Keratinocyte (primary cell): ENCODE data around the gene TMEM240. TPM values are rescaled to one million over a fixed set of nuclear protein-coding genes. Genes with fewer than 3 reads are reported as not detected.

Source experiments
- DNase-seq: peaks from one replicate; pipeline ENCODE4 v3.0.0-alpha.2; 2011; ENCODE audit warnings: low read depth, missing footprints, low spot score
- FAIRE-seq: peaks from 2 replicates; lab custom pipeline; 2011; peaks lifted over from hg19 to GRCh38; lab: Jason Lieb, UNC
- H2AFZ ChIP-seq: 2 replicates; pipeline ENCODE4 v1.6.0; 2012; ENCODE audit warnings: low read length, control low read depth, inconsistent platforms; ENCODE audit not compliant: control insufficient read depth
- H3K27ac ChIP-seq: 2 replicates; pipeline ENCODE4 v1.5.1; 2011; ENCODE audit warnings: low read length; ENCODE audit not compliant: control insufficient read depth, insufficient read depth
- H3K27me3 ChIP-seq: 3 replicates; pipeline ENCODE4 v1.6.0; 2011; ENCODE audit warnings: low read length; ENCODE audit not compliant: control insufficient read depth, insufficient read depth; ENCODE audit errors: extremely low read depth
- H3K36me3 ChIP-seq, 2 experiments: 2 replicates in 1 of 2; 3 replicates in 1 of 2; pipeline ENCODE4 v1.5.1; 2011; ENCODE audit warnings: low read length in 2 of 2, mild to moderate bottlenecking in 1 of 2; ENCODE audit not compliant: control insufficient read depth in 2 of 2, insufficient read depth in 2 of 2; ENCODE audit errors: extremely low read depth in 1 of 2
- H3K4me1 ChIP-seq: 3 replicates; pipeline ENCODE4 v1.5.1; 2011; ENCODE audit warnings: low read length; ENCODE audit not compliant: control insufficient read depth, insufficient read depth; ENCODE audit errors: extremely low read depth
- H3K4me2 ChIP-seq: 3 replicates; pipeline ENCODE4 v1.6.0; 2011; ENCODE audit warnings: low read depth, low read length; ENCODE audit not compliant: control insufficient read depth, insufficient read depth; ENCODE audit errors: extremely low read depth
- H3K4me3 ChIP-seq, 3 experiments: fragments of 200-600 bp in 1 of 3; sonication (generic) in 1 of 3; 2 replicates in 2 of 3; 3 replicates in 1 of 3; pipeline ENCODE4 v1.5.1; 2011 to 2016; ENCODE audit warnings: low read length in 3 of 3, mild to moderate bottlenecking in 3 of 3, control low read depth in 2 of 3, inconsistent platforms in 1 of 3, low read depth in 1 of 3, mixed read lengths in 1 of 3, mixed run types in 1 of 3, moderate library complexity in 1 of 3; ENCODE audit not compliant: control insufficient read depth in 2 of 3, insufficient read depth in 2 of 3; ENCODE audit errors: extremely low read depth in 1 of 3
- H3K79me2 ChIP-seq: 2 replicates; pipeline ENCODE4 v1.6.0; 2012; ENCODE audit warnings: low read length; ENCODE audit not compliant: control insufficient read depth, insufficient read depth
- H3K9ac ChIP-seq: 3 replicates; pipeline ENCODE4 v1.6.0; 2011; ENCODE audit warnings: low read length; ENCODE audit not compliant: control insufficient read depth, insufficient read depth; ENCODE audit errors: extremely low read depth
- H3K9me1 ChIP-seq: 3 replicates; pipeline ENCODE4 v1.6.0; 2011; ENCODE audit warnings: low read length; ENCODE audit not compliant: control insufficient read depth, insufficient read depth; ENCODE audit errors: extremely low read depth
- H3K9me3 ChIP-seq: 2 replicates; pipeline ENCODE4 v1.5.1; 2012; ENCODE audit warnings: low read depth, low read length; ENCODE audit not compliant: control insufficient read depth
- H4K20me1 ChIP-seq: 3 replicates; pipeline ENCODE4 v1.6.0; 2011; ENCODE audit warnings: low read length; ENCODE audit not compliant: control insufficient read depth, insufficient read depth; ENCODE audit errors: extremely low read depth
- CTCF ChIP-seq, 3 experiments: IDR thresholded peaks in 1 of 3; conservative IDR thresholded peaks in 1 of 3; optimal IDR thresholded peaks in 1 of 3; 2 replicates in 2 of 3; 3 replicates in 1 of 3; pipeline versions ENCODE3 to v1.5.1; 2011; ENCODE audit warnings: low read length in 3 of 3, mild to moderate bottlenecking in 3 of 3, moderate library complexity in 2 of 3, control low read depth in 1 of 3, inconsistent platforms in 1 of 3; ENCODE audit not compliant: insufficient read depth in 2 of 3; ENCODE audit errors: extremely low read depth in 1 of 3
- EZH2 ChIP-seq: IDR thresholded peaks from one replicate; pipeline ENCODE4 v1.6.1; 2012; ENCODE audit warnings: inconsistent platforms, mild to moderate bottlenecking, low read length, moderate library complexity
- dilution Hi-C: fragments of 300-500 bp; cut with MboI; formaldehyde crosslinking; loops from one replicate; pipeline ENCODE4 v1.7.0; 2020; ENCODE audit warnings: low sequenced_read_pairs; ENCODE audit not compliant: extremely low pct_ligation_motif_present
- polyA plus RNA-seq, 5 experiments: library from polyadenylated mRNA; depleted of rRNA in 3 of 5; stranded (reverse) in 3 of 5; stranded (forward) in 1 of 5; unstranded in 1 of 5; fragments of >200 nt; gene quantifications; 1 replicate in 1 of 5; 2 replicates in 3 of 5; 3 replicates in 1 of 5; pipeline versions ENCODE4 v1.2.1 to v1.2.3, GENCODE V29; 2011 to 2012; ENCODE audit warnings: missing spikeins in 2 of 5, low read depth in 1 of 5, low replicate concordance in 1 of 5

The TMEM240 gene
- polyA plus RNA-seq, 1 donor (not counting 4 experiments of a cell fraction or from before 2014, with no cell fraction given) = 0.12 TPM

GRCh38 chr1:1550591-1551432 is 10.4 kb upstream of the TMEM240 start:
- FAIRE-seq (no peak), DNase-seq (no peak)
- no peak overlapping the region for H3K27ac ChIP-seq
- dilution Hi-C loops = no loop called here
- H4K20me1 ChIP-seq = peaks cover 14% of the 10 kb centered on the region
- no peak overlapping the region for H3K9ac ChIP-seq
- no peak overlapping the region for H2AFZ ChIP-seq
- peaks cover 2% of the 10 kb centered on the region for H3K9me1 ChIP-seq
- no peak overlapping the region for H3K4me2 ChIP-seq
- TF ChIP-seq EZH2 (no peak), CTCF (optimal IDR thresholded peaks at IDR 0.05 in 1 of 3, IDR thresholded peaks at IDR 0.05 in 1 of 3, conservative IDR thresholded peaks at IDR 0.05 in 1 of 3; ENCODE audit: extremely low read depth in 1 of 3, insufficient read depth in 2 of 3, low read length in 3 of 3) (peak in 2 of 3 experiments; percentile 13 to 33)
- H3K27me3 ChIP-seq = no peaks in the 10 kb centered on the region
- H3K79me2 ChIP-seq = peaks cover 45% of the 10 kb centered on the region
- peaks cover 0 to 21% of the 10 kb centered on the region in 2 experiments for H3K36me3 ChIP-seq
- no peak overlapping the region for H3K4me3 ChIP-seq
- peaks cover 9% of the 10 kb centered on the region for H3K4me1 ChIP-seq
- no peaks in the 10 kb centered on the region for H3K9me3 ChIP-seq

GRCh38 chr1:1550087-1550486 is 9.7 kb upstream of the TMEM240 start:
- H4K20me1 ChIP-seq = peaks cover 14% of the 10 kb centered on the region
- peaks cover 0 to 19% of the 10 kb centered on the region in 2 experiments for H3K36me3 ChIP-seq
- H2AFZ ChIP-seq = no peak overlapping the region
- H3K4me2 ChIP-seq = no peak overlapping the region
- FAIRE-seq = no peak
- no peak for TF ChIP-seq EZH2
- TF ChIP-seq CTCF (optimal IDR thresholded peaks at IDR 0.05 in 1 of 3, IDR thresholded peaks at IDR 0.05 in 1 of 3, conservative IDR thresholded peaks at IDR 0.05 in 1 of 3; ENCODE audit: extremely low read depth in 1 of 3, insufficient read depth in 2 of 3, low read length in 3 of 3) = no peak
- H3K27me3 ChIP-seq = no peaks in the 10 kb centered on the region
- no peak overlapping the region for H3K27ac ChIP-seq
- DNase-seq = no peak
- H3K4me3 ChIP-seq = no peak overlapping the region
- no peak overlapping the region for H3K9ac ChIP-seq
- H3K79me2 ChIP-seq = peaks cover 42% of the 10 kb centered on the region
- peaks cover 7% of the 10 kb centered on the region for H3K4me1 ChIP-seq
- no peaks in the 10 kb centered on the region for H3K9me3 ChIP-seq
- dilution Hi-C loops = no loop called here
- peaks cover 2% of the 10 kb centered on the region for H3K9me1 ChIP-seq
